ENCODE data around the gene MEI4.
"Not testable (repeated sequence)": the region's sequence is repeated elsewhere in the genome, so short reads cannot be mapped to it uniquely, and the experiment has no call there.

MEI4 gene, protein sequence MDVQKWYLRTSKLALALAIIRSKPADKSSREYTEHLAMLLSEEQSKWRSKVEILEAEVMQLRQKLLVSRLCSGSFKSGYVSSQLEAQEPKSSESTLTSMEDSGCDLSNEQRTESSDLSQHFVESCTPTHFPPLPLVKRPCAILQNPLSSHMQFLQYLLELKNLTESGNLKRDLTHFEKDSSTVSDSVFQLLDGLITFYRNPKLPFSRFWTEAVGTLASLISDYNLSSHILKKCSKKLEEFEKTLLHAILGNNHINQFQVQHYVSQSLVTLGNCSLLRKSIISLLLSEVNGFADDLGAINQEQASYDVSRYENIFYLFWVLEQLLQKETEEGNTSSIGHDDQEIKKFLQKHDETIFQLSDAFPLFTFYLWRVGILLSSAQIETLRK

DNA sequence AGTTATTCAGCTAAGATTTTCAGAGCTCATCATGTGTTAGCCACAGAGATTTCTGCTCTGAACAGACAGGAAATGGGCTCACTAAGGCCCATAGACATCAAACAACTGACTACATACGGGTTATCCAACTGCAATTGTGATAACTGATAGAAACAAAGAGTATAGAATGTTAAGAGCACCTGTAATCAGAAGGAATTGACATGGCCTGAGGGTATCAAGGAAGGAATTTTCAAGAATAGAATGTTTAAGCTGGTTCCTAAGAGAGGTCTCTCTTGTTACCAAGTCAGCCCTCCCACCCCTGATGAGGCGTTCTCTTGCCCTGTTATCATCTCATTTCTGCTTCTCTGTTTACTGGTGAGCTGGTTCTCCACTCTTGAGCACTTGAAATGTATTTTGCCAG is at the start of gene MEI4:
MEI4 (plus strand) TSS at position 301 of the 400 bp plus-strand sequence. CDS start 37,633 bp downstream, outside the sequence.
- DNase-seq = no peak

- no peak for DNase-seq
Measured at GRCh38 chr6:77604476-77604875, 48.4 kb upstream of the MEI4 start.

DNA sequence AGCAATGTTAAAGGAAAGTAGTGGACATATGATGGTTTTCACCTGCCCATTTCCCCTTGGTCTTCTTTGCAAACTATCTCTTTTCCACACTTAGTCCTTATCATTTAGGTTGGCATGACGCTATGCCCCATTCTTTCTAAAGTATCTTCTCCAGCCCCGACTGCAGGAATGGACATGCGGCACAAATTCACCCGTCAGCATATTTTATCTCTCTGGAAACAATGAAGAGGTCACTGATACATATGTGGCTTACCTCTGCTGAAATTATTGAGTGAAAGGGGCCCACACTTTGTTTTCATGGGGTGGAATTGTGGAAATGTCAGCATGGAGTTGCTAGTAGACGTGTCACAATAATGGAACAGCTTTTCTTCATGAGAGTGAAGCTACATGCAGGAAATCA is 45.8 kb upstream of the MEI4 start:
- DNase-seq = no peak

DNA sequence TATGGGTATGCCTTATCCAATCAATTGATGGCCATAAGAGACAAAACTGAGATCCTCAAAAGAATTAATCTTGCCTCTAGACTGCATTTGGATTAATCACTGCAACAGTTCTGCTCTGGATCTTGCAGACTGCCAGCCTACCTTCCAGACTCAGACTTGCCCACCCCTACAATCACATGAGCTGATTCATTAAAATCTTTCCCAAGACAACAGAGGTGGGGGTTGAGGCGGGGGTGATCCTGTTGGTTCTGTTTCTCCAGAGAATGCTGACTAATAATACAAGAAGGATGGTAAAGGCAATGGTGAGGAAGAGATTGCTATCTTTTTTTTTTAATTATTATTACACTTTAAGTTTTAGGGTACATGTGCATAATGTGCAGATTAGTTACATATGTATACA is 43.7 kb upstream of the MEI4 start:
- DNase-seq = no peak

GRCh38 chr6:77619114-77619513 is 33.7 kb upstream of the MEI4 start:
- no peak for DNase-seq

DNA sequence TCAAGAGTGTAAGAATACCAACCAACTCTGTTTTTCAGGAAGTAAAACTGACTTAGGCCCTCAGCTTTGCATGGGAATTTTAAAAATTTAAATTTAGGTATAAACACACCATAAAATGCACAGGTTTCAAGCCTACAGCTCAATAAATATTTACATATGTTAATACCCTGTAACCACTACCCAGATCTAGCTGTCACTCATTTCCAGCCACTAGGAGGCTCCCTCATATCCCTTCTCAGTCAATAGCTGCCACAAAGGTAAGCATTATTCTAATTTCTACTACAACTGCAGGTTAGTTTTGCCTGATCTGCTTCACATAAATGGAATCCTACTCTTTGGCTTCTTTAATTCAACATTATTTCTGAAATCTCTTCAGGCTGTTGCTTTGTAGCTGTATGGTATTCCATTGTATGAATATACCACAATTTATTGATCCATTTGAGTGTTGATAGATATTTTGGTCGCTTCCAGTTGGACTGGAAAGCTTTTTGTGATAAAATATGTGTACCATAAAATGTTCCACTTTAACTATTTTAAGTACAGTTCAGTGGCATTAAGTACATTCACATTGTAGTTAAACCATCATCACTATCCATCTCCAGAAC is 32.5 kb upstream of the MEI4 start:
- peak; percentile 8 for DNase-seq

GRCh38 chr6:77624515-77624914 is 28.3 kb upstream of the MEI4 start:
- no peak for DNase-seq

DNA sequence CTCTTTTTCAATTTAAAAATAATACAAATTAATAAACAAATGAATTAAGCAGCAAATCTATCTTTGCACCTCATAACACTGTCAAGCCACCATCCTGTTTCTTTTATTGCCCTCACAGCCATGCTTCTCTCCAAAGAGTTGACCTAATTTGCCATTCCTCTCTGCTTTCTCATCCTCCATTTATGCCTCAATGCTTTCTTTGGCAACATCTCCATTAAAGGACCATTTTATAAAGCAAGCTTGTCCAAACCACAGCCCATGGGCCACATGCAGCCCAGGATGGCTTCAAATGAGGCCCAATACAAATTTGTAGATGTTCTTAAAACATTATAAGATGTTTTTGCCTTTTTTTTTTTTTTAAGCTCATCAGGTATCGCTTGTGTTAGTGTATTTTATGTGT is 26.4 kb upstream of the MEI4 start:
- DNase-seq = no peak

DNA sequence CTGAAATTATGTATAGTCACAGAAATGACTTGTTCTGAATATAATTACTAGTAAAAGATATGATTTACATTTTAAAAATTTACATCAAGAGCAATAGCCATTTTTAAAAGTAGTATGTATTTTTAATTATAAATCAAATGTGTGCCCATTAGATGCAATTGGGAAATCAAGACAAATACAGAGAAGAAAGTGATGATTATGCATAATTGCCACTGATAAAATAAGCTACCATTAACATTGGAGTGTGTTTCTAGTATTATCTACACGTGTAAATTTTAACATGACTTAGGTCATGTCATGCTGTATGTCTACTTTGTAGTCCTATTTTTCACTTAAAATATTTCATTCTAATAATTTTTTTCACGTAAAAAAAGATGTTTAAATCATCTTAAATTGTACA is 22.8 kb upstream of the MEI4 start:
- DNase-seq = no peak

- DNase-seq = no peak
Measured at GRCh38 chr6:77633471-77633870, 19.4 kb upstream of the MEI4 start.

DNA sequence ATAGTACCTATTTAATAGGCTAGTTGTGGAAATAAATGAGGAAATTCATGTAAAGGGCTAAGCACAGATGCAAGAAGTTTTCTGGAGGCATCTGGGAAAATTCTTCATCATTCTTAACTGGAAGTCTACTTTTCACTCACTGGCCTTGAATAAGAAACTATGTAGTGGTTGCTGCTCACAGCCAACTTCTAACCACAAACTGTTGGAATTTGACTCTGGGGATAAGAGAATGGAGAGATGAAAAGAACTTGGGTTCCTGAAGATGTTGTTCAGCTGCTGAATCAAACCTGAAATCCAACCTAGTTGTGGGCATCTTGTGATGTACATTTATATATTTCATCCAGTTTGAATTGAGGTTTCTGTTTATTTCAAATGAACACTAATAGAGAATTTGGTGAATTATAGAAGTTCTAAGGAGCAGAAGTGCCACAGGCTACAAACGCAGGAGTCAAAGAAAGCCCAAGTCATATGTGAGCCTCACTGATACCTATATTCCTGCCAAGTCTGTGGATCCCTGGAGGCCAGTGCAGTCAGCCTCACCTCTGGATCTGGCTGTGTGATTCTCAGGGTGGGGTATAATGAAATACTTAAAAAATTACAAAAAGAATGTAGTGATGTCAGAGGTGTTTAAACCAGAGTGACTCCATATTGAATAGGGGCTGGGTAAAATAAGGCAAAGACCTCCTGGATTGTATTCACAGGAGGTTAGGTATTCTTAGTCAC is 18.7 kb upstream of the MEI4 start:
- no peak for DNase-seq

DNA sequence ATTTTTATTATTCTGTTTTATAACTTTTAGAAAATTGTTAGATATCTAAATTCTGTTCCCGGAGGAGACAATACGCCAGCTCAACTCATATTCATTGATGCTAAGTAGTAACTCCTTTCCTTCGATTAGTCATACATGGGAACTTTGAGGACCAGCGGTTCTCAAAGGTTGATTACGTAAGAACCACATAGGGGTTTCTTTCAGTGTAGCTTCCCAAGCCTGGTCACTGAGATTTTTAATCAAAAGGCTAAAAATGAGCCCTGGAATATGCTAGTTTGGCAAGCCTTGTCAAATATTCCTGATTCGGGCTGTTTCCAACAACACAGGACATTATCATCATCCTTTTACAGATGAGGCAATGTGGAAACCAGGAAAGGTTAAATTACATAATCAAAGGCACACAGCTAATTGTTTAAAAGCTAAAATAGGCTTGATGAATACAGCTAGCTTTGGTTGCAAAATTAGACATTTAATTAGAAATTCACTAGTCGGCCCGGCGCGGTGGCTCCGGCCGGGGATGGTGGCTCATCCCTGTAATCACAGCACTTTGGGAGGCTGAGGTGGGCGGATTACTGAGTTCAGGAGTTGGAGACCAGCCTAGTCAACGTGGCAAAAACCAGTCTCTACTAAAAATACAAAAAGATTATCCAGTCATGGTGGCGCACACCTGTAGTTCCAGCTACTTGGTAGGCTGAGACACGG is 14.6 kb upstream of the MEI4 start:
- no peak for DNase-seq

DNA sequence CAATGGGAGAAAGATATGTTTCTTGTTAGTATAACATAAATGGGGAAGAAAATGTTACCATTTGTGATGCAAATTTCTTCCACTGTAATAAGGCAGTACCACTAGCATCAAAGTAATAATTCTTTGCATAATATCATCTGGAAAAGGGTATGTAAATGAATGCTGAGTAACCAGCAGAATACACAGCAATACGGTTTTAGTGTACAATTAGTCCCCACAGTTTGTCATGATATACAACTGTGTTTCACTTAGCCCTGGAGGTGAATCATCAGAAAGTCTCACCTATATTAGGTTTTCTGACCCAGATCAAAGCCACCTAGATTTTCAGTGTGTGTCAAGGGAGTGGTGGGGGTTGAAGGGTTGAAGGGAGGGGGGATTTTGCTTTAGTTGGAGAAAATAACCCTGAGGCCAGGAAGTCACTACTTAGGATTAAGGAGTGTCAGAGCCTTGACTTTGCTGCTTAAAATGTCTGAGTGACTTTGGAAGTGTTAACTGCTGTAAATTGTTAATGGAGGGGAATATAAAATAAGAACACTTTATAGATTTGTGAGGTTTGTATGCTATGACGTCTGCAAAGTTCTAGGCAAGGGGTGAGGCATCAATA is 8.6 kb upstream of the MEI4 start:
- DNase-seq = no peak

DNA sequence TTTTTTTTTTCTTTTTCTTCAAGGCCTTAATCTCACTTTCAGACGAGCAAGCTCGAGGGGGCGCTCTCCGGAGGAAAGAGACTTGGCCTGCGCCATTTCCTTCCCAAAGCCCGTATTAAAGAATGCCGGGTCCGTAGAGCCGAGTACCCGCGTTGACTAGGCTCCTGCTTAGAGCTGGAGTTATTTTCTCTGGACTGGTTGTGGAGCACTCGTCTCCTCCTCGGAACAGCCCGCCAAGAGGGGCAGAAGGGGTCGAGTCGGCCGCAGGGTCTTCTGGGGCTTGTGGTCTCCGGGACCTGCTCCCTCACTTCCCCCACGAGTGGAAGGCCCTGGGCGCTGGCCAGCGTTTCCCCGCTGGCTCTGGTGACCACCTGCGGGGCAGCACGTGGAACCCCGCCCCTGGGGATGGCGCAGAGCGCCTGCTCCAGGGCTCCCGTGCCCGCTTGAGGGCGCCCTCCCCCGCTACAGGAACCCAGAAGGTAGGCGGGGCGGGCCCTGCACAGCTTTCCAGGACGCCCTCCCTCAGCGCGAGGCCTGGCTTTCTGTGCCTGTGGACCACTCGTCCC is 2.7 kb upstream of the MEI4 start:
- peak; percentile 35 for DNase-seq

- DNase-seq = no peak
Measured at GRCh38 chr6:77653816-77654215, 977 bp downstream of the MEI4 start.

GRCh38 chr6:77655035-77655434 is 2.2 kb downstream of the MEI4 start:
- DNase-seq = not testable (repeated sequence)

- DNase-seq = no peak
Measured at GRCh38 chr6:77656999-77657764, 4.3 kb downstream of the MEI4 start.

DNA sequence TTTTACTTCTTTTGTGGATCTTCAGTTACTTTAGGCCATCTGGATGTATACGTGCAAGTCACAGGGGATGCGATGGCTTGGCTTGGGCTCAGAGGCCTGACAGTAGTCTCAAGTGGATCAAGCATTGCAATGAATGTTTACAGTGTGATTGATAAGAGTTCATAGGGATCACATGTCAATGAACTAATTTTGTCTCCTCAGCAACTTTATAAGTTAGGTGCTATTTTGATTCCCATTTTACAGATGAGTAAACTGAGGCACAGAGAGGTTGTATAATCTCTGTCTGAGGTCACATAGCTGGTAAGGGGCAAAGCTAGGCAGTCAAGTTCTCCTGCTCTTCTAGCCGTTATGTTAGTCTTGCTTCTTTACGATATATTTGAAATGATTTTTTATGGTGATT is 13.5 kb downstream of the MEI4 start:
- no peak for DNase-seq

- DNase-seq = no peak
Measured at GRCh38 chr6:77666846-77667245, 14.0 kb downstream of the MEI4 start.

DNA sequence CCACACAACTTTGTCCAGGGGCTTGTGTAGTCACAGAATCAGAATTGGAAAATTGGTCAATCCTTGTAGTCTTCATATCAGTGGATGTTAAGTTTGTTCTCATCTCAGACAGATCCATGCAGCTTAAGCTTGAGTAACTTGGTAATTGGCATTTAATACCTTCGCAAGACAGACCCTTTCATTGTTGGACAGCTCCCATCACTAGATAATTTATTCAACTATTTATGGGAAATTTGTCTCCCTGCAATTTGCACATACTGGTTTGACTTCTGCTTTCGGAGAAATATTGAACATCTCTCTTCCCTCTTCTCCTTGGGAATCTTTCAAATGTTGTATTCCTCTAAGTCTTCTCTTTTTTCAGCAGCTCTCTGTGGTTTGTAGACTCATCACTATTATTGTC is 17.1 kb downstream of the MEI4 start:
- no peak for DNase-seq

- no peak for DNase-seq
Measured at GRCh38 chr6:77674211-77674610, 21.4 kb downstream of the MEI4 start.

GRCh38 chr6:77678048-77678447 is 25.2 kb downstream of the MEI4 start:
- DNase-seq = no peak
